Mesenchymal stem cell (in vitro differentiated cells and primary cell): ENCODE data around the gene MAP3K14.

Source experiments
- DNase-seq: peaks from one replicate; pipeline ENCODE4 v3.0.0-alpha.2; 2013
- H2AFZ ChIP-seq: one replicate; pipeline ENCODE4 v1.6.1; 2013; ENCODE audit warnings: low read depth, mild to moderate bottlenecking, control low read depth, inconsistent platforms, low read length, moderate library complexity
- H2AK5ac ChIP-seq: 2 replicates; pipeline ENCODE4 v1.6.1; 2013; ENCODE audit warnings: low read length, moderate library complexity, mild to moderate bottlenecking, inconsistent platforms; ENCODE audit not compliant: severe bottlenecking
- H2BK120ac ChIP-seq: one replicate; pipeline ENCODE4 v1.6.1; 2013; ENCODE audit warnings: low read depth, mild to moderate bottlenecking, inconsistent platforms, low read length, moderate library complexity
- H2BK12ac ChIP-seq, 2 experiments: one replicate each; pipeline ENCODE4 v1.6.1; 2013; ENCODE audit warnings: inconsistent platforms in 2 of 2, low read length in 2 of 2, mild to moderate bottlenecking in 2 of 2, moderate library complexity in 2 of 2, control low read depth in 1 of 2
- H2BK15ac ChIP-seq: one replicate; pipeline ENCODE4 v1.6.1; 2013; ENCODE audit warnings: mild to moderate bottlenecking, low read depth, inconsistent platforms; ENCODE audit not compliant: poor library complexity, severe bottlenecking
- H2BK5ac ChIP-seq: 2 replicates; pipeline ENCODE4 v1.6.1; 2013; ENCODE audit warnings: low read depth, mild to moderate bottlenecking, low read length, control low read depth, inconsistent platforms; ENCODE audit not compliant: poor library complexity, severe bottlenecking
- H3K14ac ChIP-seq, 2 experiments: one replicate each; pipeline ENCODE4 v1.6.1; 2013; ENCODE audit warnings: inconsistent platforms in 2 of 2, low read length in 2 of 2, control low read depth in 1 of 2, mild to moderate bottlenecking in 1 of 2, moderate library complexity in 1 of 2
- H3K18ac ChIP-seq, 2 experiments: one replicate each; pipeline ENCODE4 v1.6.1; 2013; ENCODE audit warnings: inconsistent platforms in 2 of 2, low read length in 2 of 2, control low read depth in 1 of 2, low read depth in 1 of 2, mild to moderate bottlenecking in 1 of 2
- H3K23ac ChIP-seq, 2 experiments: one replicate each; pipeline ENCODE4 v1.6.1; 2013; ENCODE audit warnings: inconsistent platforms in 2 of 2, low read length in 2 of 2, mild to moderate bottlenecking in 2 of 2, moderate library complexity in 2 of 2, control low read depth in 1 of 2
- H3K27ac ChIP-seq: 2 replicates; pipeline ENCODE4 v1.5.1; 2013; ENCODE audit warnings: mild to moderate bottlenecking, moderate library complexity, low read length, control low read depth, inconsistent platforms; ENCODE audit not compliant: poor library complexity, severe bottlenecking
- H3K27me3 ChIP-seq, 2 experiments: 2 replicates each; pipeline versions ENCODE4 v1.6.1 to v1.7.0; 2013; ENCODE audit warnings: low read length in 2 of 2, mild to moderate bottlenecking in 2 of 2, moderate library complexity in 2 of 2, control low read depth in 1 of 2, inconsistent platforms in 1 of 2; ENCODE audit not compliant: control insufficient read depth in 1 of 2, insufficient read depth in 1 of 2
- H3K36me3 ChIP-seq, 2 experiments: 2 replicates each; pipeline versions ENCODE4 v1.6.1 to v1.7.0; 2013; ENCODE audit warnings: low read length in 2 of 2, control low read depth in 1 of 2, inconsistent platforms in 1 of 2, low read depth in 1 of 2, mild to moderate bottlenecking in 1 of 2; ENCODE audit not compliant: insufficient read depth in 2 of 2, control insufficient read depth in 1 of 2
- H3K4ac ChIP-seq, 2 experiments: one replicate each; pipeline ENCODE4 v1.6.1; 2013; ENCODE audit warnings: inconsistent platforms in 2 of 2, low read length in 2 of 2, mild to moderate bottlenecking in 2 of 2, moderate library complexity in 2 of 2, control low read depth in 1 of 2, low read depth in 1 of 2
- H3K4me1 ChIP-seq: 2 replicates; pipeline ENCODE4 v1.6.1; 2013; ENCODE audit warnings: low read depth, low read length, control low read depth; ENCODE audit not compliant: control insufficient read depth, insufficient read depth
- H3K4me2 ChIP-seq: 2 replicates; pipeline ENCODE4 v1.6.1; 2013; ENCODE audit warnings: low read length, mild to moderate bottlenecking, inconsistent platforms; ENCODE audit not compliant: poor library complexity, severe bottlenecking
- H3K4me3 ChIP-seq, 2 experiments: 2 replicates each; pipeline versions ENCODE4 v1.5.1 to v1.7.0; 2013; ENCODE audit warnings: low read length in 2 of 2, mild to moderate bottlenecking in 2 of 2, control low read depth in 1 of 2, low read depth in 1 of 2; ENCODE audit not compliant: insufficient read depth in 1 of 2
- H3K79me1 ChIP-seq: replicated peaks from 2 replicates; pipeline ENCODE4 v1.6.1; 2013; ENCODE audit warnings: mild to moderate bottlenecking, control low read depth, low read length, inconsistent platforms; ENCODE audit not compliant: poor library complexity, severe bottlenecking
- H3K9ac ChIP-seq: 2 replicates; pipeline ENCODE4 v1.7.0; 2013; ENCODE audit warnings: mild to moderate bottlenecking, low read length, moderate library complexity
- H3K9me3 ChIP-seq: 2 replicates; pipeline ENCODE4 v1.7.0; 2013; ENCODE audit warnings: mild to moderate bottlenecking, low read length; ENCODE audit not compliant: control insufficient read depth
- H4K8ac ChIP-seq: one replicate; pipeline ENCODE4 v1.6.1; 2013; ENCODE audit warnings: inconsistent platforms, mild to moderate bottlenecking, low read length, moderate library complexity
- H4K91ac ChIP-seq: one replicate; pipeline ENCODE4 v1.6.1; 2013; ENCODE audit warnings: mild to moderate bottlenecking, low read length, inconsistent platforms
- WGBS: methylation state at CpG from one replicate; pipeline ENCODE4 v1.1.7; 2013; ENCODE audit warnings: mixed read lengths; 5-methylcytosine and 5-hydroxymethylcytosine counted together

MAP3K14 gene

GRCh38 chr17:45229681-45230409 lies 87.0 kb downstream of the MAP3K14 start:
- H3K79me1 ChIP-seq = no peaks in the 10 kb centered on the region
- H3K27ac ChIP-seq = no peak overlapping the region
- H3K9me3 ChIP-seq = no peaks in the 10 kb centered on the region
- H2AK5ac ChIP-seq = no peak overlapping the region
- no peak overlapping the region for H3K4me2 ChIP-seq
- H3K14ac ChIP-seq = no peak overlapping the region
- H4K8ac ChIP-seq = no peak overlapping the region
- peak overlapping the region in 1 of 2 experiments; percentile 39 for H3K4me3 ChIP-seq
- peak overlapping the region; percentile 84 for H4K91ac ChIP-seq
- H3K23ac ChIP-seq = no peak overlapping the region
- 87% methylated on average over 11 of the region's 16 CpGs for WGBS
- peak overlapping the region in 1 of 2 experiments; percentile 8 for H2BK12ac ChIP-seq
- no peaks in the 10 kb centered on the region for H3K36me3 ChIP-seq
- peak overlapping the region in 1 of 2 experiments; percentile 44 for H3K18ac ChIP-seq
- H3K9ac ChIP-seq = peak overlapping the region; percentile 73
- H2BK5ac ChIP-seq = no peak overlapping the region
- H2BK15ac ChIP-seq = peak overlapping the region; percentile 19
- peak overlapping the region in 1 of 2 experiments; percentile 66 for H3K4ac ChIP-seq
- H2AFZ ChIP-seq = no peak overlapping the region
- H3K27me3 ChIP-seq = peaks cover 0 to 2% of the 10 kb centered on the region in 2 experiments
- no peak for DNase-seq
- H3K4me1 ChIP-seq = peaks cover 45% of the 10 kb centered on the region
- no peak overlapping the region for H2BK120ac ChIP-seq

GRCh38 chr17:45228763-45229539 lies 87.9 kb downstream of the MAP3K14 start:
- DNase-seq = peak; percentile 93
- Histone ChIP-seq H3K9me3 (no peaks in the 10 kb centered on the region), H3K4me2 (no peak overlapping the region), H3K4ac (peak overlapping the region; percentile 78 to 80), H3K4me3 (peak overlapping the region in 1 of 2 experiments; percentile 39), H2BK5ac (no peak overlapping the region), H3K79me1 (no peaks in the 10 kb centered on the region), H2BK12ac (peak overlapping the region; percentile 87 to 92), H3K36me3 (no peaks in the 10 kb centered on the region), H4K8ac (peak overlapping the region; percentile 93), H3K18ac (peak overlapping the region; percentile 52 to 85), H2AFZ (peak overlapping the region; percentile 21), H3K27me3 (peaks cover 0 to 2% of the 10 kb centered on the region in 2 experiments), H2AK5ac (peak overlapping the region; percentile 59), H3K14ac (peak overlapping the region in 1 of 2 experiments; percentile 21), H2BK15ac (peak overlapping the region; percentile 82), H3K9ac (peak overlapping the region; percentile 73), H3K27ac (no peak overlapping the region), H3K4me1 (peaks cover 47% of the 10 kb centered on the region), H2BK120ac (peak overlapping the region; percentile 71), H3K23ac (no peak overlapping the region), H4K91ac (peak overlapping the region; percentile 91)
- WGBS = 16% methylated on average over 14 of the region's 19 CpGs

GRCh38 chr17:45227926-45228762 lies 88.7 kb downstream of the MAP3K14 start:
- Histone ChIP-seq H2BK120ac (no peak overlapping the region), H2AK5ac (peak overlapping the region; percentile 55), H3K36me3 (no peaks in the 10 kb centered on the region), H3K23ac (no peak overlapping the region), H3K4me2 (no peak overlapping the region), H3K4me3 (peak overlapping the region in 1 of 2 experiments; percentile 27), H3K79me1 (no peaks in the 10 kb centered on the region), H2BK12ac (peak overlapping the region; percentile 87 to 92), H3K14ac (peak overlapping the region in 1 of 2 experiments; percentile 21), H2AFZ (no peak overlapping the region), H3K18ac (peak overlapping the region; percentile 52 to 72), H4K8ac (peak overlapping the region; percentile 93), H4K91ac (peak overlapping the region; percentile 91), H3K27ac (no peak overlapping the region), H3K4ac (peak overlapping the region in 1 of 2 experiments; percentile 80), H3K27me3 (peaks cover 3 to 5% of the 10 kb centered on the region in 2 experiments), H3K4me1 (peaks cover 47% of the 10 kb centered on the region), H3K9me3 (no peaks in the 10 kb centered on the region), H2BK15ac (peak overlapping the region; percentile 71), H3K9ac (peak overlapping the region; percentile 73), H2BK5ac (no peak overlapping the region)
- DNase-seq = no peak
- WGBS = 80% methylated on average over 17 of the region's 17 CpGs
